UCSD-AML1 (cell line): Measurements from ENCODE around the gene KCNQ1.
A peak's percentile ranks its signal among the peaks of the same experiment; 100 is the strongest.

Experiments used
- DNase-seq: peaks from one replicate; lab custom pipeline; 2025; ENCODE audit not compliant: unreplicated experiment; lab: John Stamatoyannopoulos, UW

KCNQ1 gene

GRCh38 chr11:2531277-2531986, 86.6 kb downstream of the KCNQ1 start:
- peak; percentile 70 for DNase-seq

GRCh38 chr11:2531987-2532703, 87.3 kb downstream of the KCNQ1 start:
- DNase-seq = no peak

GRCh38 chr11:2532704-2533586, 88.1 kb downstream of the KCNQ1 start:
- DNase-seq = peak; percentile 92

GRCh38 chr11:2533587-2534133, 88.9 kb downstream of the KCNQ1 start:
- DNase-seq = peak; percentile 82

GRCh38 chr11:2534134-2534956, 89.5 kb downstream of the KCNQ1 start:
- no peak for DNase-seq

GRCh38 chr11:2534957-2535672, 90.3 kb downstream of the KCNQ1 start:
- no peak for DNase-seq

GRCh38 chr11:2535673-2536439, 91.0 kb downstream of the KCNQ1 start:
- no peak for DNase-seq

- no peak for DNase-seq
Observed at GRCh38 chr11:2536440-2536989, 91.7 kb downstream of the KCNQ1 start.

GRCh38 chr11:2537010-2537705, 92.3 kb downstream of the KCNQ1 start:
- no peak for DNase-seq

GRCh38 chr11:2537896-2538724, 93.3 kb downstream of the KCNQ1 start:
- no peak for DNase-seq

- no peak for DNase-seq
Observed at GRCh38 chr11:2538951-2539350, 94.1 kb downstream of the KCNQ1 start.

GRCh38 chr11:2539371-2540222, 94.8 kb downstream of the KCNQ1 start:
- DNase-seq = no peak

- no peak for DNase-seq
Observed at GRCh38 chr11:2540223-2540991, 95.6 kb downstream of the KCNQ1 start.

GRCh38 chr11:2540992-2541680, 96.3 kb downstream of the KCNQ1 start:
- no peak for DNase-seq

GRCh38 chr11:2541881-2542361, 97.1 kb downstream of the KCNQ1 start:
- no peak for DNase-seq
